ENCODE results near the gene CNTN1. TPM values are rescaled to one million over a fixed set of nuclear protein-coding genes. Genes with fewer than 3 reads are reported as not detected.

CNTN1 gene
- total RNA-seq, 4 donors from 2014 or later = 18.0 to 32.1 (median 23.8) TPM

GRCh38 chr12:41089438-41089837 is 397.2 kb downstream of the CNTN1 start:
- Histone ChIP-seq H3K27me3 (no peaks in the 10 kb centered on the region), H3K36me3 (no peaks in the 10 kb centered on the region), H3K4me3 (no peak overlapping the region), H3K27ac (no peak overlapping the region), H3K4me1 (no peaks in the 10 kb centered on the region), H3K9me3 (no peaks in the 10 kb centered on the region)
- no peak for TF ChIP-seq EP300 (IDR thresholded peaks at IDR 0.05)
- no peak for TF ChIP-seq CTCF (IDR thresholded peaks at IDR 0.05)
- TF ChIP-seq POLR2A (IDR thresholded peaks at IDR 0.05) = no peak
- WGBS, 2 donors = 83 to 84% methylated on average over 2 of the region's 2 CpGs
- DNase-seq (ENCODE audit: low spot score in 2 of 2) = no peak

- no peak for DNase-seq (ENCODE audit: low spot score in 2 of 2)
- H3K27me3 ChIP-seq = no peaks in the 10 kb centered on the region
- H3K4me3 ChIP-seq = no peak overlapping the region
- H3K27ac ChIP-seq = no peak overlapping the region
- no peaks in the 10 kb centered on the region for H3K9me3 ChIP-seq
- H3K4me1 ChIP-seq = peaks cover 0 to 6% (median 0%) of the 10 kb centered on the region in 4 donors
- TF ChIP-seq CTCF (IDR thresholded peaks at IDR 0.05) = no peak
- TF ChIP-seq EP300 (IDR thresholded peaks at IDR 0.05) = no peak
- no peak for TF ChIP-seq POLR2A (IDR thresholded peaks at IDR 0.05)
- no peaks in the 10 kb centered on the region for H3K36me3 ChIP-seq
- 76 to 90% methylated on average over 1 of the region's 1 CpG for WGBS, 2 donors
Observed at GRCh38 chr12:41092115-41092514, 399.9 kb downstream of the CNTN1 start.

GRCh38 chr12:41096797-41097196 is 404.6 kb downstream of the CNTN1 start:
- Histone ChIP-seq H3K36me3 (no peaks in the 10 kb centered on the region), H3K27me3 (no peaks in the 10 kb centered on the region), H3K9me3 (no peaks in the 10 kb centered on the region), H3K4me1 (peaks cover 0 to 6% (median 0%) of the 10 kb centered on the region in 4 donors), H3K4me3 (no peak overlapping the region), H3K27ac (peak overlapping the region in 2 of 4 donors; percentile 5 to 76)
- no peak for DNase-seq (ENCODE audit: low spot score in 2 of 2)
- TF ChIP-seq EP300 (IDR thresholded peaks at IDR 0.05) (peak in 1 of 2 donors; percentile 83), POLR2A (IDR thresholded peaks at IDR 0.05) (no peak)
- WGBS, 2 donors = 89 to 91% methylated on average over 1 of the region's 1 CpG

GRCh38 chr12:41100572-41100971 is 408.3 kb downstream of the CNTN1 start:
- no peak for DNase-seq (ENCODE audit: low spot score in 2 of 2)
- Histone ChIP-seq H3K4me3 (no peak overlapping the region), H3K36me3 (no peaks in the 10 kb centered on the region), H3K27me3 (no peaks in the 10 kb centered on the region), H3K27ac (peak overlapping the region in 1 of 4 donors; percentile 58), H3K4me1 (peaks cover 0 to 6% (median 0%) of the 10 kb centered on the region in 4 donors), H3K9me3 (no peaks in the 10 kb centered on the region)
- WGBS, 2 donors = 78 to 87% methylated on average over 1 of the region's 1 CpG
- TF ChIP-seq POLR2A (IDR thresholded peaks at IDR 0.05) (no peak), EP300 (IDR thresholded peaks at IDR 0.05) (no peak), CTCF (IDR thresholded peaks at IDR 0.05) (no peak)

- no peak for TF ChIP-seq POLR2A (IDR thresholded peaks at IDR 0.05)
- no peak for TF ChIP-seq CTCF (IDR thresholded peaks at IDR 0.05)
- no peak for TF ChIP-seq EP300 (IDR thresholded peaks at IDR 0.05)
- no peaks in the 10 kb centered on the region for H3K9me3 ChIP-seq
- no peaks in the 10 kb centered on the region for H3K27me3 ChIP-seq
- no peaks in the 10 kb centered on the region for H3K4me1 ChIP-seq
- no peak for DNase-seq (ENCODE audit: low spot score in 2 of 2)
- no peak overlapping the region for H3K27ac ChIP-seq
- no peaks in the 10 kb centered on the region for H3K36me3 ChIP-seq
- H3K4me3 ChIP-seq = no peak overlapping the region
Observed at GRCh38 chr12:41101806-41102205, 409.6 kb downstream of the CNTN1 start.

GRCh38 chr12:41103614-41104013 is 411.4 kb downstream of the CNTN1 start:
- no peak for DNase-seq (ENCODE audit: low spot score in 2 of 2)
- peak overlapping the region in 1 of 4 donors; percentile 46 for H3K27ac ChIP-seq
- WGBS, 2 donors = 32 to 47% methylated on average over 4 of the region's 4 CpGs

More at GRCh38 chr12:41103614-41104013, 411.4 kb downstream of the CNTN1 start:
- H3K36me3 ChIP-seq = no peaks in the 10 kb centered on the region
- H3K4me1 ChIP-seq = no peaks in the 10 kb centered on the region
- no peaks in the 10 kb centered on the region for H3K27me3 ChIP-seq
- no peak overlapping the region for H3K4me3 ChIP-seq
- TF ChIP-seq EP300 (IDR thresholded peaks at IDR 0.05) (peak; percentile 43 to 67), POLR2A (IDR thresholded peaks at IDR 0.05) (no peak)
- no peaks in the 10 kb centered on the region for H3K9me3 ChIP-seq
